HEK293T (cell line): ENCODE data around the gene LRRC45.

Experiments
- CTBP1 ChIP-seq: fragments of 450-650 bp; IDR thresholded peaks from 2 replicates; pipeline ENCODE4 v1.6.1; 2016; ENCODE audit warnings: borderline replicate concordance
- FOXA1 ChIP-seq: fragments of 450-650 bp; IDR thresholded peaks from 2 replicates; pipeline ENCODE4 v1.6.1; 2016; ENCODE audit warnings: mild to moderate bottlenecking
- FOXK2 ChIP-seq: fragments of 450-650 bp; IDR thresholded peaks from 2 replicates; pipeline ENCODE4 v1.6.1; 2016; ENCODE audit warnings: mild to moderate bottlenecking
- PKNOX1 ChIP-seq: fragments of 450-650 bp; IDR thresholded peaks from 2 replicates; pipeline ENCODE4 v1.6.1; 2016
- SP1 ChIP-seq: fragments of 450-650 bp; IDR thresholded peaks from 2 replicates; pipeline ENCODE4 v1.6.1; 2017
- SUZ12 ChIP-seq: fragments of 450-650 bp; IDR thresholded peaks from 2 replicates; pipeline ENCODE4 v1.6.1; 2016; ENCODE audit warnings: mild to moderate bottlenecking
- TARDBP ChIP-seq: fragments of 450-650 bp; IDR thresholded peaks from 2 replicates; pipeline ENCODE4 v1.6.1; 2016

- TF ChIP-seq FOXA1, result no peak
- TF ChIP-seq FOXK2, result no peak
- no peak for TF ChIP-seq TARDBP
- no peak for TF ChIP-seq SUZ12
- no peak for TF ChIP-seq PKNOX1
- no peak for TF ChIP-seq SP1
- TF ChIP-seq CTBP1, result no peak
These were observed 27.5 kb upstream of the LRRC45 start for GRCh38 chr17:81995463-81996231.
